Measurements from ENCODE around the gene CLDN17.

The CLDN17 gene

GRCh38 chr21:30166705-30167104, at the start of gene CLDN17:
Gene CLDN17, minus strand, starts transcription at chr21:30166805. Its CDS starts 188 bp downstream, at chr21:30166617.
- no peak for DNase-seq

- no peak for DNase-seq
Measured at GRCh38 chr21:30216041-30216723, 49.6 kb upstream of the CLDN17 start, which contains the start of gene CLDN8. Gene CLDN8, minus strand, starts transcription at chr21:30216097. Its CDS starts 172 bp downstream, at chr21:30215925.

- no peak for DNase-seq
Measured at GRCh38 chr21:30211071-30211470, 44.5 kb upstream of the CLDN17 start.

- no peak for DNase-seq
Measured at GRCh38 chr21:30209601-30210000, 43.0 kb upstream of the CLDN17 start.

GRCh38 chr21:30207252-30207579, 40.6 kb upstream of the CLDN17 start:
- no peak for DNase-seq

GRCh38 chr21:30206551-30207251, 40.1 kb upstream of the CLDN17 start:
- DNase-seq: no peak

GRCh38 chr21:30200000-30200399, 33.4 kb upstream of the CLDN17 start:
- DNase-seq: no peak

GRCh38 chr21:30194701-30195299, 28.2 kb upstream of the CLDN17 start:
- DNase-seq: peak; percentile 39

- no peak for DNase-seq
Measured at GRCh38 chr21:30193201-30193600, 26.6 kb upstream of the CLDN17 start.

- DNase-seq: no peak
Measured at GRCh38 chr21:30190554-30190953, 23.9 kb upstream of the CLDN17 start.

GRCh38 chr21:30189773-30190172, 23.2 kb upstream of the CLDN17 start:
- DNase-seq: no peak

- no peak for DNase-seq
Measured at GRCh38 chr21:30186242-30186641, 19.6 kb upstream of the CLDN17 start.

- DNase-seq: no peak
Measured at GRCh38 chr21:30168086-30168485, 1.5 kb upstream of the CLDN17 start.

- DNase-seq: no peak
Measured at GRCh38 chr21:30166171-30166570, 434 bp downstream of the CLDN17 start.

GRCh38 chr21:30164796-30165195, 1.8 kb downstream of the CLDN17 start:
- DNase-seq: no peak

- no peak for DNase-seq
Measured at GRCh38 chr21:30153697-30154340, 12.8 kb downstream of the CLDN17 start.

GRCh38 chr21:30152792-30153191, 13.8 kb downstream of the CLDN17 start:
- DNase-seq: no peak

- DNase-seq: no peak
Measured at GRCh38 chr21:30148906-30149305, 17.7 kb downstream of the CLDN17 start.

GRCh38 chr21:30146558-30147282, 19.9 kb downstream of the CLDN17 start:
- no peak for DNase-seq

- DNase-seq: no peak
Measured at GRCh38 chr21:30138483-30138882, 28.1 kb downstream of the CLDN17 start.

GRCh38 chr21:30129246-30129645, 37.4 kb downstream of the CLDN17 start:
- no peak for DNase-seq

GRCh38 chr21:30126576-30126975, 40.0 kb downstream of the CLDN17 start:
- DNase-seq: no peak

- no peak for DNase-seq
Measured at GRCh38 chr21:30117631-30118030, 49.0 kb downstream of the CLDN17 start.
